Esophagus squamous epithelium (tissue), 4 donors: ENCODE data around the gene NUDT22.

Source experiments
- CTCF ChIP-seq, 6 experiments: fragments of 450-650 bp in 4 of 6; fragments of 200-600 bp in 2 of 6; sonication (generic) in 2 of 6; IDR thresholded peaks; one replicate each; pipeline ENCODE4 v1.5.1; 2016 to 2019; ENCODE audit warnings: antibody characterized with exemption in 6 of 6, mild to moderate bottlenecking in 4 of 6, moderate library complexity in 4 of 6
- POLR2A ChIP-seq, 4 donors: fragments of 450-650 bp; IDR thresholded peaks; one replicate each; pipeline ENCODE4 v1.6.1; 2017; ENCODE audit warnings: antibody characterized with exemption in 4 of 4, mild to moderate bottlenecking in 4 of 4, moderate library complexity in 3 of 4

DNA sequence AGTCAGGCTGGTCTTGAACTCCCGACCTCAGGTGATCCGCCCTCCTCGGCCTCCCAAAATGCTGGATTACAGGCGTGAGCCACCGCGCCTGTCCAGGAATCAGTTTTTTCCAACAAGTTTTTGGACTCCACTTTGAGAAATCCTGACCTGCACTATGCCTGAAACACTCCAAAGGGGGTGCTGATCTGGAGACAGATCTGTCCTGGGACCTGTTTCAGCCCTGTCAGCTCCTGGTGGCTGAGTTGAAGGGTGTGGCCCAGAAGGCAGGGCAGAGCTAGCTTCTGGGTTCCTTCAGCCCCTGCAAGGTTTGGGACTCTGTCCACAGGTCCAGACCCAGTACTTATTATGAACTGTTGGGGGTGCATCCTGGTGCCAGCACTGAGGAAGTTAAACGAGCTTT, 5.5 kb downstream of the NUDT22 start:
- TF ChIP-seq CTCF (IDR thresholded peaks at IDR 0.05) = no peak
- no peak for TF ChIP-seq POLR2A (IDR thresholded peaks at IDR 0.05)
